OCI-LY7 (cell line): ENCODE results near the gene DRGX. TPM values are rescaled to one million over a fixed set of nuclear protein-coding genes. Genes with fewer than 3 reads are reported as not detected.

Source experiments
- BruUV-seq: library from RNA; stranded (reverse); fragments of 400-500 nt; replicated peaks from 2 replicates; lab custom pipeline; 2021; lab: Mats Ljungman, UMichigan
- CTCF ChIA-PET: fragments of 300-600 bp; sonication (Branson Sonifier 250); formaldehyde crosslinking; loops from one replicate; lab custom pipeline; 2022; ENCODE audit warnings: antibody characterized with exemption; ENCODE audit not compliant: unreplicated experiment; lab: Charles Lee
- POLR2A ChIA-PET: fragments of 300-600 bp; sonication (Branson Sonifier 250); formaldehyde crosslinking; loops from one replicate; lab custom pipeline; 2022; ENCODE audit warnings: antibody characterized with exemption; lab: Charles Lee
- DNase-seq: peaks from one replicate; pipeline ENCODE4 v3.0.0-alpha.2; 2015; ENCODE audit warnings: low spot score
- H2AFZ ChIP-seq: fragments of 200-600 bp; sonication (generic), shearing (Covaris generic); 2 replicates; pipeline ENCODE4 v1.6.1; 2014; ENCODE audit warnings: mild to moderate bottlenecking, antibody characterized with exemption, low read length, moderate library complexity
- H3K27ac ChIP-seq: fragments of 200-600 bp; sonication (generic); 2 replicates; pipeline ENCODE4 v1.5.1; 2014; ENCODE audit warnings: mixed run types, low read depth, mild to moderate bottlenecking, moderate library complexity, low read length, inconsistent platforms; ENCODE audit not compliant: poor library complexity, severe bottlenecking
- H3K36me3 ChIP-seq: fragments of 200-600 bp; sonication (generic); 2 replicates; pipeline ENCODE4 v1.6.1; 2014; ENCODE audit warnings: mild to moderate bottlenecking, antibody characterized with exemption, low read length, moderate library complexity, mixed read lengths; ENCODE audit not compliant: insufficient read depth
- H3K4me1 ChIP-seq: fragments of 200-600 bp; sonication (generic); 2 replicates; pipeline ENCODE4 v1.5.1; 2014; ENCODE audit warnings: mild to moderate bottlenecking, low read length; ENCODE audit not compliant: insufficient read depth, poor library complexity, severe bottlenecking
- H3K4me2 ChIP-seq: fragments of 200-600 bp; sonication (generic); 2 replicates; pipeline ENCODE4 v1.6.1; 2014; ENCODE audit warnings: mild to moderate bottlenecking, low read length
- H3K4me3 ChIP-seq: fragments of 200-600 bp; sonication (generic); 2 replicates; pipeline ENCODE4 v1.5.1; 2014; ENCODE audit warnings: mild to moderate bottlenecking, low read depth, low read length; ENCODE audit not compliant: poor library complexity, severe bottlenecking
- H3K79me2 ChIP-seq: fragments of 200-600 bp; sonication (generic); 2 replicates; pipeline ENCODE4 v1.6.1; 2016; ENCODE audit warnings: low read depth, mild to moderate bottlenecking, low read length, moderate library complexity, mixed read lengths; ENCODE audit not compliant: insufficient read depth
- H3K9me2 ChIP-seq: fragments of 200-600 bp; sonication (generic); 2 replicates; pipeline ENCODE4 v1.6.1; 2016; ENCODE audit warnings: mild to moderate bottlenecking, low read length, mixed read lengths; ENCODE audit not compliant: insufficient read depth
- H3K9me3 ChIP-seq: fragments of 200-600 bp; sonication (generic); 2 replicates; pipeline ENCODE4 v1.6.1; 2014; ENCODE audit warnings: mild to moderate bottlenecking, mixed run types, low read length, mixed read lengths
- H4K20me1 ChIP-seq: fragments of 200-600 bp; sonication (generic); 2 replicates; pipeline ENCODE4 v1.6.1; 2014; ENCODE audit warnings: mild to moderate bottlenecking, antibody characterized with exemption, low read length, moderate library complexity, mixed read lengths; ENCODE audit not compliant: insufficient read depth
- EZH2phosphoT487 ChIP-seq: fragments of 200-600 bp; sonication (generic); IDR thresholded peaks from 2 replicates; pipeline ENCODE4 v1.6.1; 2018; ENCODE audit warnings: low read depth, borderline replicate concordance, mild to moderate bottlenecking, mixed run types, antibody characterized with exemption, low read length, moderate library complexity, mixed read lengths
- intact Hi-C: fragments of 100-400 bp; cut with micrococcal nuclease; formaldehyde crosslinking; loops from one replicate; pipeline ENCODE4 v1.10.0; 2022; ENCODE audit not compliant: unreplicated experiment
- total RNA-seq, 2 experiments: library from RNA; depleted of rRNA in 1 of 2; stranded (reverse); fragments of >200 nt in 1 of 2; shearing (Covaris generic) in 1 of 2; gene quantifications; 2 replicates each; pipeline ENCODE4 v1.2.3, GENCODE V29; 2014 to 2022
- TF ChIP-seq, protein P1 (sequence below): fragments of 200-600 bp; sonication (generic); conservative IDR thresholded peaks from 2 replicates; pipeline ENCODE4 v1.5.1; 2014; ENCODE audit warnings: mild to moderate bottlenecking, antibody characterized with exemption, low read length, moderate library complexity, mixed read lengths

The DRGX gene
- total RNA-seq, 2 experiments from 2014 or later, result not detected

- Histone ChIP-seq H2AFZ (no peak overlapping the region), H3K4me2 (no peak overlapping the region), H3K9me2 (no peaks in the 10 kb centered on the region), H3K9me3 (no peaks in the 10 kb centered on the region), H3K79me2 (no peaks in the 10 kb centered on the region), H4K20me1 (no peaks in the 10 kb centered on the region), H3K4me3 (no peak overlapping the region), H3K27ac (no peak overlapping the region), H3K4me1 (no peaks in the 10 kb centered on the region), H3K36me3 (no peaks in the 10 kb centered on the region)
- DNase-seq, result no peak
- intact Hi-C loops, result no loop called here
- CTCF ChIA-PET, result no interaction called here
- no TSS peak for BruUV-seq
- no peak for TF ChIP-seq EZH2phosphoT487
- POLR2A ChIA-PET, result interaction anchor here (0.5 kb wide), 1 partner anchor 476 kb away, joined by 3 read pairs; no protein-coding TSS in a partner anchor
Observed at GRCh38 chr10:49348593-49348992, 47.3 kb downstream of the DRGX start.

DNA sequence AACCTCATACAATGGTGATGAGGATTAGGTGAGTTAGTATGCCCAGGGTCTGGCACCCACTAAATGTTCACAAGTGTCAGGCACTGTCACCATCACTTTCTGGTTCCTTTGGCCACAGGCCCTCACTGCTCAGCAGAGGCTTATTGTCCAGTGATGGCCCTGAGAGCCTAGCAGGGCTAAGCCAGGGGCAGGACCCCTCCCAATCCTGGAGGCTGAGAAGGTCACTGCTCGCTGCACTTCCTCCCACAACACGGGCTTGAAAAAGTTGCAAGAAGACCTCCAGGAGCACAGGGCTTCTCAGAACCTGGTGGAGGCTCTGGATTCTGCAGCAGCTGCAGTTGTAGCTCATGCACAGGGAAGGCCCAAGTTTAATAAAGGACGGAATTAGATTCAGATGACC, 48.1 kb downstream of the DRGX start:
- no peak overlapping the region for H3K4me3 ChIP-seq
- DNase-seq, result no peak
- H3K9me2 ChIP-seq, result no peaks in the 10 kb centered on the region
- no peaks in the 10 kb centered on the region for H3K79me2 ChIP-seq
- POLR2A ChIA-PET, result no interaction called here
- CTCF ChIA-PET, result no interaction called here
- no peaks in the 10 kb centered on the region for H3K36me3 ChIP-seq
- intact Hi-C loops, result no loop called here
- H2AFZ ChIP-seq, result no peak overlapping the region
- no peak overlapping the region for H3K27ac ChIP-seq
- no peaks in the 10 kb centered on the region for H4K20me1 ChIP-seq
- H3K4me2 ChIP-seq, result no peak overlapping the region
- TF ChIP-seq, protein P1, sequence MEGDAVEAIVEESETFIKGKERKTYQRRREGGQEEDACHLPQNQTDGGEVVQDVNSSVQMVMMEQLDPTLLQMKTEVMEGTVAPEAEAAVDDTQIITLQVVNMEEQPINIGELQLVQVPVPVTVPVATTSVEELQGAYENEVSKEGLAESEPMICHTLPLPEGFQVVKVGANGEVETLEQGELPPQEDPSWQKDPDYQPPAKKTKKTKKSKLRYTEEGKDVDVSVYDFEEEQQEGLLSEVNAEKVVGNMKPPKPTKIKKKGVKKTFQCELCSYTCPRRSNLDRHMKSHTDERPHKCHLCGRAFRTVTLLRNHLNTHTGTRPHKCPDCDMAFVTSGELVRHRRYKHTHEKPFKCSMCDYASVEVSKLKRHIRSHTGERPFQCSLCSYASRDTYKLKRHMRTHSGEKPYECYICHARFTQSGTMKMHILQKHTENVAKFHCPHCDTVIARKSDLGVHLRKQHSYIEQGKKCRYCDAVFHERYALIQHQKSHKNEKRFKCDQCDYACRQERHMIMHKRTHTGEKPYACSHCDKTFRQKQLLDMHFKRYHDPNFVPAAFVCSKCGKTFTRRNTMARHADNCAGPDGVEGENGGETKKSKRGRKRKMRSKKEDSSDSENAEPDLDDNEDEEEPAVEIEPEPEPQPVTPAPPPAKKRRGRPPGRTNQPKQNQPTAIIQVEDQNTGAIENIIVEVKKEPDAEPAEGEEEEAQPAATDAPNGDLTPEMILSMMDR, result no peak
- TF ChIP-seq EZH2phosphoT487, result no peak
- no peaks in the 10 kb centered on the region for H3K4me1 ChIP-seq
- BruUV-seq, result no TSS peak
- no peaks in the 10 kb centered on the region for H3K9me3 ChIP-seq

GRCh38 chr10:49347342-49347741, 48.5 kb downstream of the DRGX start:
- intact Hi-C loops, result no loop called here
- CTCF ChIA-PET, result no interaction called here
- Histone ChIP-seq H3K9me3 (no peaks in the 10 kb centered on the region), H3K9me2 (no peaks in the 10 kb centered on the region), H3K36me3 (no peaks in the 10 kb centered on the region), H3K79me2 (no peaks in the 10 kb centered on the region), H3K27ac (no peak overlapping the region), H3K4me2 (no peak overlapping the region), H4K20me1 (no peaks in the 10 kb centered on the region), H2AFZ (no peak overlapping the region), H3K4me3 (no peak overlapping the region), H3K4me1 (no peaks in the 10 kb centered on the region)
- POLR2A ChIA-PET, result no interaction called here
- no peak for DNase-seq
- no peak for TF ChIP-seq EZH2phosphoT487
- TF ChIP-seq, protein P1, result no peak
- BruUV-seq, result no TSS peak
